ENCODE data around the gene NELFE.
"Not testable (repeated sequence)": the region's sequence is repeated elsewhere in the genome, so short reads cannot be mapped to it uniquely, and the experiment has no call there.

Gene NELFE

DNA sequence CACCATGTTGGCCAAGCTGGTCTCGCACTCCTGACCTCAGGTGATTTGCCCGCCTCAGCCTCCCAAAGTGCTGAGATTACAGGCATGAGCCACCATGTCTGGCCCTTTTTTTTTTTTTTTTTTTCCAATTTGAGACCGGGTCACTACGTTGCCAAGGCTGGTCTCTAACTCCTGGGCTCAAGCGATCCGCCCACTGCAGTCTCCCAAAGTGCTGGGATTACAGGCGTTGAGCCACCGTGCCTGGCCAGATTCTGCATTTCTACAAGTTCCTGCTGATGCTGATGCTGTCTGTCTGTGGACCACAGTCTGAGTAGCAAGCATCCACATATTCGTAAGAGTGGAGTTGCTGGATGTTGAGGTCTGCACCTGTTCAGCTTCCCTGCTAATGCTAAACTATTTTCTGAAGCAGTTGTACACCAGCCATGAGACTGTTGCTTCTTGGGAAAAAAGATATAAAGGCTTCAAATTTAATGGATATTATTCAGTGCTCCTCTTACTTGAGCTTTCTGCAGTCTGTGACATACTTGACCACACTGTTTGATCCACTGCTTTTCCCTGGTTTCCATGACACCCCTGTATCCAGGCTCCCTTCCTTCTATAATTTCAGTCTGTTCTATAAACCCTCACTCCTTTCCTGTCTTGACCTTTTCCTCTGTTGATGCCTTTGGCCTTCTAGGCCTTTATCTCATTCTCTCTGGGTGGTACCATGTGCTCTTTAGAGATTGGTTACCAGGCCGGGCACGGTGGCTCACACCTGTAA, 46.8 kb downstream of the NELFE start:
- DNase-seq: no peak

GRCh38 chr6:31909298-31909697, 49.5 kb downstream of the NELFE start:
- not testable (repeated sequence) for DNase-seq

- DNase-seq: no peak
These were observed 50.0 kb downstream of the NELFE start for GRCh38 chr6:31908791-31909190.

DNA sequence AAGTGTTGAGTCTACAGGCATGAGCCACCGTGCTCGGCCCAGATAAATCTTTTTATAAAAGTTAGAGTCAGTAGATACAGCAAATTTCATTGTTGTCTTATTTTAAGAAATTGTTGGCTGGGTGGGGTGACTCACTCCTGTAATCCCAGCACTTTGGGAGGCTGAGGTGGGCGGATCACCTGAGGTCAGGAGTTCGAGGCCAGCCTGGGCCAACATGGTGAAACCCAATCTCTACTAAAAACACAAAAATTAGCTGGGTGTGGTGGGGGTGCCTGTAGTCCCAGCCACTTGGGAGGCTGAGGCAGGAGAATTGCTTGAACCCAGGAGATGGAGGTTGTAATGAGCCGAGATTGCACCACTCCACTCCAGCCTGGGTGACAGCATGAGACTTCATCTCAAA, 50.5 kb downstream of the NELFE start:
- DNase-seq: not testable (repeated sequence)

- DNase-seq: no peak
These were observed 51.5 kb downstream of the NELFE start for GRCh38 chr6:31907158-31907813.

DNA sequence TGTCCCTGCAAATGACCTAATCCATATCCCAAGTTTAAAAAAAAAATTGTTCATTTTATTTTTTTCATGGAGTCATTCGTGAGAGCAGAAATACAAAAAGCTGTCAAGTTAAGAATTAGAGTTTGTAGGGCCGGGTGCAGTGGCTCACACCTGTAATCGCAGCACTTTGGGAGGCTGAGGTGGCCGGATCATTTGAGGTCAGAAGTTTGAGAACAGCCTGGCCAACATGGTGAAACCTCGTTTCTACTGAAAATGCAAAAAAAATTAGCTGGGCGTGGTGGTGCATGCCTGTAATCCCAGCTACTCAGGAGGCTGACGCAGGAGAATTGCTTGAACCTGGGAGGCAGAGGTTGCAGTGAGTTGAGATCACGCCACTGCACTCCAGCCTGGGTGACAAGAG, 52.0 kb downstream of the NELFE start:
- DNase-seq: not testable (repeated sequence)

- DNase-seq: no peak
These were observed 52.6 kb downstream of the NELFE start for GRCh38 chr6:31906122-31906521.

DNA sequence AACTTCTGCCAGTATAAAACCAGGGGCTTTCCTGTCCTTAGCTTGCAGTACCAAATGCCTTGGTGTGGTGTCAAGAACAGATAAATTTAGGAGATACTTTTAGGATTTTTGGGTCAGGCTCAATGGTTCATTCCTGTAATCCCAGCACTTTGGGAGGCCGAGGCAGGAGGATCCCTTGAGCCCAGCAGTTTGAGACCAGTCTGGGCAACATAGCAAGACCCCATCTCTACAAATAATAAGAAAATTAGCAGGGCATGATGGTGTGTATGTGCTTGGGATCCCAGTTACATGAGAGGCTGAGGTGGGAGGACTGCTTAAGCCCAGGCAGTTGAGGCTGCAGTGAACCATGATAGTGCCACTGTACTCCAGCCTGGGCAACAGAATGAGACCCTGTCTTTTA, 53.7 kb downstream of the NELFE start:
- DNase-seq: no peak

DNA sequence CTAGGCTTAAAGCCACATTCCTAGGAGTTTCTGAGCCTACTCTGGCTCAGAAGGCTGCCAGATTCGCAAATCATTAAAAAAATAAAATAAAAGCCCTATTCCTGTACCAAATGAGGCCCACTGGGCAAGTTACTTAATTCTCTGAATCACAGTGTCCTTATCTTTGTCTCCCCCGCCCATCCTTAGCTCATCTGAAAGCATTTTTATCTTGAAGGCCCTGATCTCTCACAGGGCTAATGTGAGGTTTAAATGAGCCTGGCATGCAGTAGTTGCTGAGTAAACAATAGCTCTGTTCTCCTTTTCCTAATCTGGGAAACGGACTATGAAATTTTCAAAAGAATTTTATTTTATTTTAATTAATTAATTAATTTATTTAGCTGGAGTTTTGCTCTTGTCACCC, 54.8 kb downstream of the NELFE start:
- no peak for DNase-seq
